Keratinocyte (primary cell): ENCODE results near the gene DNAJB8. TPM values are rescaled to one million over a fixed set of nuclear protein-coding genes. Genes with fewer than 3 reads are reported as not detected.

Source experiments
- DNase-seq: peaks from one replicate; pipeline ENCODE4 v3.0.0-alpha.2; 2011; ENCODE audit warnings: low read depth, missing footprints, low spot score
- FAIRE-seq: peaks from 2 replicates; lab custom pipeline; 2011; peaks lifted over from hg19 to GRCh38; lab: Jason Lieb, UNC
- H2AFZ ChIP-seq: 2 replicates; pipeline ENCODE4 v1.6.0; 2012; ENCODE audit warnings: low read length, control low read depth, inconsistent platforms; ENCODE audit not compliant: control insufficient read depth
- H3K27ac ChIP-seq: 2 replicates; pipeline ENCODE4 v1.5.1; 2011; ENCODE audit warnings: low read length; ENCODE audit not compliant: control insufficient read depth, insufficient read depth
- H3K27me3 ChIP-seq: 3 replicates; pipeline ENCODE4 v1.6.0; 2011; ENCODE audit warnings: low read length; ENCODE audit not compliant: control insufficient read depth, insufficient read depth; ENCODE audit errors: extremely low read depth
- H3K36me3 ChIP-seq, 2 experiments: 2 replicates in 1 of 2; 3 replicates in 1 of 2; pipeline ENCODE4 v1.5.1; 2011; ENCODE audit warnings: low read length in 2 of 2, mild to moderate bottlenecking in 1 of 2; ENCODE audit not compliant: control insufficient read depth in 2 of 2, insufficient read depth in 2 of 2; ENCODE audit errors: extremely low read depth in 1 of 2
- H3K4me1 ChIP-seq: 3 replicates; pipeline ENCODE4 v1.5.1; 2011; ENCODE audit warnings: low read length; ENCODE audit not compliant: control insufficient read depth, insufficient read depth; ENCODE audit errors: extremely low read depth
- H3K4me2 ChIP-seq: 3 replicates; pipeline ENCODE4 v1.6.0; 2011; ENCODE audit warnings: low read depth, low read length; ENCODE audit not compliant: control insufficient read depth, insufficient read depth; ENCODE audit errors: extremely low read depth
- H3K4me3 ChIP-seq, 3 experiments: fragments of 200-600 bp in 1 of 3; sonication (generic) in 1 of 3; 2 replicates in 2 of 3; 3 replicates in 1 of 3; pipeline ENCODE4 v1.5.1; 2011 to 2016; ENCODE audit warnings: low read length in 3 of 3, mild to moderate bottlenecking in 3 of 3, control low read depth in 2 of 3, inconsistent platforms in 1 of 3, low read depth in 1 of 3, mixed read lengths in 1 of 3, mixed run types in 1 of 3, moderate library complexity in 1 of 3; ENCODE audit not compliant: control insufficient read depth in 2 of 3, insufficient read depth in 2 of 3; ENCODE audit errors: extremely low read depth in 1 of 3
- H3K79me2 ChIP-seq: 2 replicates; pipeline ENCODE4 v1.6.0; 2012; ENCODE audit warnings: low read length; ENCODE audit not compliant: control insufficient read depth, insufficient read depth
- H3K9ac ChIP-seq: 3 replicates; pipeline ENCODE4 v1.6.0; 2011; ENCODE audit warnings: low read length; ENCODE audit not compliant: control insufficient read depth, insufficient read depth; ENCODE audit errors: extremely low read depth
- H3K9me1 ChIP-seq: 3 replicates; pipeline ENCODE4 v1.6.0; 2011; ENCODE audit warnings: low read length; ENCODE audit not compliant: control insufficient read depth, insufficient read depth; ENCODE audit errors: extremely low read depth
- H3K9me3 ChIP-seq: 2 replicates; pipeline ENCODE4 v1.5.1; 2012; ENCODE audit warnings: low read depth, low read length; ENCODE audit not compliant: control insufficient read depth
- H4K20me1 ChIP-seq: 3 replicates; pipeline ENCODE4 v1.6.0; 2011; ENCODE audit warnings: low read length; ENCODE audit not compliant: control insufficient read depth, insufficient read depth; ENCODE audit errors: extremely low read depth
- CTCF ChIP-seq, 3 experiments: IDR thresholded peaks in 1 of 3; conservative IDR thresholded peaks in 1 of 3; optimal IDR thresholded peaks in 1 of 3; 2 replicates in 2 of 3; 3 replicates in 1 of 3; pipeline versions ENCODE3 to v1.5.1; 2011; ENCODE audit warnings: low read length in 3 of 3, mild to moderate bottlenecking in 3 of 3, moderate library complexity in 2 of 3, control low read depth in 1 of 3, inconsistent platforms in 1 of 3; ENCODE audit not compliant: insufficient read depth in 2 of 3; ENCODE audit errors: extremely low read depth in 1 of 3
- EZH2 ChIP-seq: IDR thresholded peaks from one replicate; pipeline ENCODE4 v1.6.1; 2012; ENCODE audit warnings: inconsistent platforms, mild to moderate bottlenecking, low read length, moderate library complexity
- dilution Hi-C: fragments of 300-500 bp; cut with MboI; formaldehyde crosslinking; loops from one replicate; pipeline ENCODE4 v1.7.0; 2020; ENCODE audit warnings: low sequenced_read_pairs; ENCODE audit not compliant: extremely low pct_ligation_motif_present
- polyA plus RNA-seq, 5 experiments: library from polyadenylated mRNA; depleted of rRNA in 3 of 5; stranded (reverse) in 3 of 5; stranded (forward) in 1 of 5; unstranded in 1 of 5; fragments of >200 nt; gene quantifications; 1 replicate in 1 of 5; 2 replicates in 3 of 5; 3 replicates in 1 of 5; pipeline versions ENCODE4 v1.2.1 to v1.2.3, GENCODE V29; 2011 to 2012; ENCODE audit warnings: missing spikeins in 2 of 5, low read depth in 1 of 5, low replicate concordance in 1 of 5

The DNAJB8 gene
- polyA plus RNA-seq, 1 donor (not counting 4 experiments of a cell fraction or from before 2014, with no cell fraction given): not detected

GRCh38 chr3:128423525-128424147 is 43.1 kb downstream of the DNAJB8 start:
- Histone ChIP-seq H3K9me3 (no peaks in the 10 kb centered on the region), H3K4me1 (no peaks in the 10 kb centered on the region), H4K20me1 (peaks cover 3% of the 10 kb centered on the region), H3K9me1 (no peaks in the 10 kb centered on the region), H3K4me3 (no peak overlapping the region), H3K27ac (no peak overlapping the region), H3K27me3 (peaks cover 5% of the 10 kb centered on the region), H3K79me2 (no peaks in the 10 kb centered on the region), H3K36me3 (no peaks in the 10 kb centered on the region), H3K4me2 (no peak overlapping the region), H2AFZ (no peak overlapping the region), H3K9ac (no peak overlapping the region)
- FAIRE-seq (no peak), DNase-seq (no peak)
- TF ChIP-seq CTCF (optimal IDR thresholded peaks at IDR 0.05 in 1 of 3, IDR thresholded peaks at IDR 0.05 in 1 of 3, conservative IDR thresholded peaks at IDR 0.05 in 1 of 3; ENCODE audit: extremely low read depth in 1 of 3, insufficient read depth in 2 of 3, low read length in 3 of 3): no peak
- TF ChIP-seq EZH2: no peak
- dilution Hi-C loops: no loop called here

GRCh38 chr3:128422762-128423524 is 43.7 kb downstream of the DNAJB8 start:
- Histone ChIP-seq H3K9me3 (no peaks in the 10 kb centered on the region), H3K9ac (no peak overlapping the region), H3K27ac (no peak overlapping the region), H3K36me3 (no peaks in the 10 kb centered on the region), H3K4me3 (no peak overlapping the region), H3K4me2 (no peak overlapping the region), H3K27me3 (no peaks in the 10 kb centered on the region), H3K9me1 (no peaks in the 10 kb centered on the region), H2AFZ (no peak overlapping the region), H3K4me1 (no peaks in the 10 kb centered on the region), H3K79me2 (no peaks in the 10 kb centered on the region), H4K20me1 (peaks cover 3% of the 10 kb centered on the region)
- DNase-seq (no peak), FAIRE-seq (no peak)
- TF ChIP-seq CTCF (optimal IDR thresholded peaks at IDR 0.05 in 1 of 3, IDR thresholded peaks at IDR 0.05 in 1 of 3, conservative IDR thresholded peaks at IDR 0.05 in 1 of 3; ENCODE audit: extremely low read depth in 1 of 3, insufficient read depth in 2 of 3, low read length in 3 of 3) (no peak), EZH2 (no peak)
- dilution Hi-C loops: no loop called here
